Measurements from ENCODE around the gene ABCA3.

- TF ChIP-seq, protein P1, sequence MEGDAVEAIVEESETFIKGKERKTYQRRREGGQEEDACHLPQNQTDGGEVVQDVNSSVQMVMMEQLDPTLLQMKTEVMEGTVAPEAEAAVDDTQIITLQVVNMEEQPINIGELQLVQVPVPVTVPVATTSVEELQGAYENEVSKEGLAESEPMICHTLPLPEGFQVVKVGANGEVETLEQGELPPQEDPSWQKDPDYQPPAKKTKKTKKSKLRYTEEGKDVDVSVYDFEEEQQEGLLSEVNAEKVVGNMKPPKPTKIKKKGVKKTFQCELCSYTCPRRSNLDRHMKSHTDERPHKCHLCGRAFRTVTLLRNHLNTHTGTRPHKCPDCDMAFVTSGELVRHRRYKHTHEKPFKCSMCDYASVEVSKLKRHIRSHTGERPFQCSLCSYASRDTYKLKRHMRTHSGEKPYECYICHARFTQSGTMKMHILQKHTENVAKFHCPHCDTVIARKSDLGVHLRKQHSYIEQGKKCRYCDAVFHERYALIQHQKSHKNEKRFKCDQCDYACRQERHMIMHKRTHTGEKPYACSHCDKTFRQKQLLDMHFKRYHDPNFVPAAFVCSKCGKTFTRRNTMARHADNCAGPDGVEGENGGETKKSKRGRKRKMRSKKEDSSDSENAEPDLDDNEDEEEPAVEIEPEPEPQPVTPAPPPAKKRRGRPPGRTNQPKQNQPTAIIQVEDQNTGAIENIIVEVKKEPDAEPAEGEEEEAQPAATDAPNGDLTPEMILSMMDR (IDR thresholded peaks at IDR 0.05): no peak
- no peak for TF ChIP-seq POLR2A (IDR thresholded peaks at IDR 0.05)
Observed at GRCh38 chr16:2253293-2253692, 87.2 kb downstream of the ABCA3 start.
